Endothelial cell of umbilical vein (primary cell): Measurements from ENCODE around the gene USP36. TPM values are rescaled to one million over a fixed set of nuclear protein-coding genes. Genes with fewer than 3 reads are reported as not detected.

Experiments used
- BruUV-seq: library from RNA; stranded (reverse); fragments of 400-500 nt; replicated peaks from 2 replicates; lab custom pipeline; 2021; lab: Mats Ljungman, UMichigan
- CTCF ChIA-PET: fragments of 300-600, 350-600 bp; sonication (Branson Sonifier 250); formaldehyde crosslinking; loops from one replicate; lab custom pipeline; 2021; ENCODE audit warnings: antibody characterized with exemption, inconsistent platforms; lab: Charles Lee
- POLR2A ChIA-PET: fragments of 300-600, 350-600 bp; sonication (Branson Sonifier 250); formaldehyde crosslinking; loops from one replicate; lab custom pipeline; 2021; ENCODE audit warnings: antibody characterized with exemption, inconsistent platforms; lab: Charles Lee
- DNase-seq: peaks from one replicate; pipeline ENCODE4 v3.0.0-alpha.2; 2011; ENCODE audit warnings: low read depth, low spot score
- FAIRE-seq: peaks from 2 replicates; lab custom pipeline; 2011; peaks lifted over from hg19 to GRCh38; lab: Jason Lieb, UNC
- H2AFZ ChIP-seq: 2 replicates; pipeline ENCODE4 v1.6.0; 2012; ENCODE audit warnings: low read depth, low read length, control low read depth, inconsistent platforms
- H3K27ac ChIP-seq: 2 replicates; pipeline ENCODE4 v1.5.1; 2011; ENCODE audit warnings: low read depth, mild to moderate bottlenecking, control low read depth, low read length, moderate library complexity; ENCODE audit not compliant: insufficient read depth
- H3K27me3 ChIP-seq, 2 experiments: 2 replicates each; pipeline versions ENCODE4 v1.6.0 to v1.6.1; 2011; ENCODE audit warnings: low read length in 2 of 2, mixed read lengths in 1 of 2; ENCODE audit not compliant: control insufficient read depth in 2 of 2, insufficient read depth in 2 of 2
- H3K36me3 ChIP-seq, 2 experiments: 2 replicates in 1 of 2; 3 replicates in 1 of 2; pipeline ENCODE4 v1.5.1; 2011; ENCODE audit warnings: low read length in 2 of 2, mild to moderate bottlenecking in 1 of 2, moderate library complexity in 1 of 2; ENCODE audit not compliant: control insufficient read depth in 2 of 2, insufficient read depth in 2 of 2; ENCODE audit errors: extremely low read depth in 1 of 2
- H3K4me1 ChIP-seq: 3 replicates; pipeline ENCODE4 v1.5.1; 2011; ENCODE audit warnings: mild to moderate bottlenecking, low read length; ENCODE audit not compliant: control insufficient read depth, insufficient read depth; ENCODE audit errors: extremely low read depth
- H3K4me2 ChIP-seq: 2 replicates; pipeline ENCODE4 v1.6.1; 2011; ENCODE audit warnings: low read length, control low read depth, mixed read lengths; ENCODE audit not compliant: insufficient read depth
- H3K4me3 ChIP-seq, 3 experiments: fragments of 200-600 bp in 1 of 3; sonication (generic), shearing (Covaris generic) in 1 of 3; replicated peaks in 1 of 3; 2 replicates each; pipeline ENCODE4 v1.5.1; 2011 to 2016; ENCODE audit warnings: control low read depth in 3 of 3, low read length in 3 of 3, mild to moderate bottlenecking in 2 of 3, inconsistent platforms in 1 of 3, low read depth in 1 of 3, moderate library complexity in 1 of 3; ENCODE audit not compliant: insufficient read depth in 1 of 3
- H3K79me2 ChIP-seq: 2 replicates; pipeline ENCODE4 v1.6.0; 2012; ENCODE audit warnings: low read length, inconsistent platforms; ENCODE audit not compliant: control insufficient read depth, insufficient read depth
- H3K9ac ChIP-seq: replicated peaks from 2 replicates; pipeline ENCODE3; 2011; ENCODE audit warnings: low read length, control low read depth; ENCODE audit not compliant: insufficient read depth; ENCODE audit errors: extremely low read depth
- H3K9me1 ChIP-seq: replicated peaks from 3 replicates; pipeline ENCODE4 v1.6.0; 2011; ENCODE audit warnings: mild to moderate bottlenecking, low read length; ENCODE audit not compliant: control insufficient read depth, insufficient read depth; ENCODE audit errors: extremely low read depth
- H3K9me3 ChIP-seq: replicated peaks from 2 replicates; pipeline ENCODE4 v1.5.1; 2012; ENCODE audit warnings: low read length, inconsistent platforms; ENCODE audit not compliant: control insufficient read depth, insufficient read depth
- H4K20me1 ChIP-seq: replicated peaks from 2 replicates; pipeline ENCODE3; 2011; ENCODE audit warnings: mild to moderate bottlenecking, low read length; ENCODE audit not compliant: control insufficient read depth, insufficient read depth; ENCODE audit errors: extremely low read depth
- CTCF ChIP-seq, 2 donors: IDR thresholded peaks; 1 replicate in 1 of 2; 2 replicates in 1 of 2; pipeline ENCODE4 v1.5.1; 2011; ENCODE audit warnings: low read length in 2 of 2, mild to moderate bottlenecking in 2 of 2, moderate library complexity in 2 of 2, control low read depth in 1 of 2, inconsistent platforms in 1 of 2, low read depth in 1 of 2; ENCODE audit not compliant: insufficient read depth in 1 of 2; ENCODE audit errors: extremely low read depth in 1 of 2
- FOS ChIP-seq: IDR thresholded peaks from 2 replicates; pipeline ENCODE4 v1.6.1; 2011; ENCODE audit warnings: mild to moderate bottlenecking, low read length, moderate library complexity, borderline replicate concordance; ENCODE audit not compliant: insufficient read depth
- dilution Hi-C: fragments of 300-500 bp; cut with MboI; formaldehyde crosslinking; loops from one replicate; pipeline ENCODE4 v1.15.0; 2019; ENCODE audit warnings: low sequenced_read_pairs; ENCODE audit not compliant: extremely low pct_ligation_motif_present
- intact Hi-C: fragments of 100-400 bp; cut with micrococcal nuclease; formaldehyde crosslinking; loops from one replicate; pipeline ENCODE4 v1.10.0; 2022
- polyA plus RNA-seq, 4 experiments: library from polyadenylated mRNA; depleted of rRNA in 3 of 4; stranded (reverse) in 3 of 4; unstranded in 1 of 4; fragments of >200 nt; gene quantifications; 2 replicates each; pipeline versions ENCODE4 v1.2.1 to v1.2.3, GENCODE V29; 2011 to 2012; ENCODE audit warnings: missing spikeins in 1 of 4
- total RNA-seq: library from RNA; stranded (reverse); gene quantifications from 2 replicates; pipeline ENCODE4 v1.2.3, GENCODE V29; 2021

The USP36 gene
- total and polyA plus RNA-seq, 2 donors (not counting 3 experiments of a cell fraction or from before 2014, with no cell fraction given): 29.8 to 46.6 TPM

- dilution Hi-C loops: no loop called here
- H3K4me1 ChIP-seq: peaks cover 45% of the 10 kb centered on the region
- CTCF ChIA-PET: interaction anchor here (0.8 to 4.8 kb wide), 3 partner anchors 9 to 95 kb away, joined by 3 to 33 read pairs (median 26); no protein-coding TSS in a partner anchor
Measured at GRCh38 chr17:78876094-78876597, 35.5 kb upstream of the USP36 start.

More at GRCh38 chr17:78876094-78876597, 35.5 kb upstream of the USP36 start:
- POLR2A ChIA-PET: interaction anchor here (0.7 kb wide), 1 partner anchor 551 kb away, joined by 3 read pairs; no protein-coding TSS in a partner anchor
- FAIRE-seq: no peak
- Histone ChIP-seq H3K79me2 (peaks cover 22% of the 10 kb centered on the region), H3K36me3 (peaks cover 0 to 3% of the 10 kb centered on the region in 2 experiments), H3K27ac (peak overlapping the region; percentile 85), H3K4me3 (no peak overlapping the region), H3K27me3 (no peaks in the 10 kb centered on the region), H2AFZ (peak overlapping the region; percentile 44), H4K20me1 (no peaks in the 10 kb centered on the region), H3K9ac (peak overlapping the region; percentile 32), H3K9me1 (no peaks in the 10 kb centered on the region), H3K9me3 (no peaks in the 10 kb centered on the region), H3K4me2 (no peak overlapping the region)
- intact Hi-C loops: no loop called here
- no TSS peak for BruUV-seq
- no peak for DNase-seq
- TF ChIP-seq FOS: no peak
- TF ChIP-seq CTCF (IDR thresholded peaks at IDR 0.05; ENCODE audit: extremely low read depth in 1 of 2, insufficient read depth in 1 of 2, low read depth in 1 of 2, low read length in 2 of 2): no peak
